Measurements from ENCODE around the gene BMS1. TPM values are rescaled to one million over a fixed set of nuclear protein-coding genes. Genes with fewer than 3 reads are reported as not detected.

The BMS1 gene
- total RNA-seq, 1 experiment from 2014 or later, result 20.6 TPM

Other genes with a start within 250 kb of the BMS1 start
- 4.2 and 5.1 TPM in 2 replicates for gene ZNF33B, start 144.2 kb upstream of the BMS1 start, total RNA-seq (2014; rRNA removed; shearing (Covaris generic); ENCODE audit: low replicate concordance)

All from MG63 (cell line).